ENCODE results near the gene HUS1. TPM values are rescaled to one million over a fixed set of nuclear protein-coding genes. Genes with fewer than 3 reads are reported as not detected.
A peak's percentile ranks its signal among the peaks of the same experiment; 100 is the strongest.
"Not testable (repeated sequence)": the region's sequence is repeated elsewhere in the genome, so short reads cannot be mapped to it uniquely, and the experiment has no call there.

Gene HUS1
- total RNA-seq, 8 experiments from 2014 or later: 11.1 to 27.4 (median 20.3) TPM

DNA sequence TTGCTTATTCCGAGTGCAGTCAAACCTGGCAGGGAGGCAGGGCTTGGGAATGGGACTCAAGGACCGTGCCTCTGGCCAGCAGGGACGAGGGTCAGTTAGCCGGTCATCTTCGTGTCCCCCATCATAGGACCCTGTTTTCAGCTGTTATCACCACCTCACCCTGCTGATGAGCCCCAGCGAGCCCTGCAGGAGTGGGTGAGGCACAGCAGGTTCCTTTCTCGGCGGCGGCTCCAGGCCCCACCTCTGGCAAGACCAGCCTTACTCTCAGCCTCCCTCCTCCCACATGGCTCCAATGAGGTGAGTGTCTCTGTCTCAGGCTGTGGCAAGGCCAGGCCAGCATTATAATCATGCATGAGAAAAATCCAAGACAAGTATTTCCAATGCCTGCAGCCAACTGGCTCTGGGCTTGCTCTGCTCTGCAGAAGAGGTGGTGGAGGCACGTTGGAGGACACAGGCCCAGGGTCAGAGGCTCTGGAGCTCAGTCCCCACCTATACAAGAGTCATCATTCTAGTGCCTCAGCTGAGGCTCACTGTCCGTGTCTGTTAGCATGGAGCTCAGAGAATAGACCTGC lies 46.9 kb downstream of the HUS1 start:
- in situ Hi-C loops (cut with MboI; ENCODE audit: low pct_unique_long_range_greater_than_20kb in 2 of 9, low sequenced_read_pairs in 9 of 9, unreplicated experiment in 9 of 9): loop anchor here in 2 of 9 experiments (25.0 kb wide), 2 partner anchors 180 to 1930 kb away; no protein-coding TSS in a partner anchor
- Histone ChIP-seq H3K4me1 (replicated peaks in 1 of 2) (peaks cover 13 to 23% of the 10 kb centered on the region in 2 donors), H3K27ac (no peak overlapping the region), H3K4me3 (no peak overlapping the region)
- WGBS, 10 experiments: 60 to 100% (median 100%) methylated on average over 1 to 5 of the region's 11 CpGs; no CpG with 5 or more reads in 3 of the 10 experiments
- no peak for ATAC-seq (replicated peaks in 6 of 8)

DNA sequence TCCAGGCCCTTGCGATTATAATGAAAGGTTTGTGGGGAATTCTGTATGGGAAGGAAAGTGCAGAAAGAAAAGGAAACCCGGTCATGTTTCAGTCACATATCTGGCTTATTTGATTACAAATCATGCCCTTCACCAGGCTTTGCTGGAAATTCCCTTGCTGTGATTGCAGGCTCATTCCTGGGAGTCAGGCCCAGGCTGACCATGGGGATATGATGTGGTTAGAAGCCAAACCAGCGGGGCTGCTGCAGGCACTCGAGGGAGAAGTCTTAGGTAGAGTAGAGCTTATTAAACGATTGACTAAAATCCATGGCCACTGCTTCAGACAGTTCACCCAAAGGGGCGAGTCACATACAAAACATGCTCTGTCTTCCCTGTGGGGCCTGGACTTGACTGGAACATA lies 47.4 kb downstream of the HUS1 start:
- in situ Hi-C loops (cut with MboI; ENCODE audit: low pct_unique_long_range_greater_than_20kb in 2 of 9, low sequenced_read_pairs in 9 of 9, unreplicated experiment in 9 of 9): loop anchor here in 2 of 9 experiments (25.0 kb wide), 2 partner anchors 180 to 1930 kb away; no protein-coding TSS in a partner anchor
- ATAC-seq (replicated peaks in 6 of 8): peak in 2 of 8 experiments; percentile 24 to 33

DNA sequence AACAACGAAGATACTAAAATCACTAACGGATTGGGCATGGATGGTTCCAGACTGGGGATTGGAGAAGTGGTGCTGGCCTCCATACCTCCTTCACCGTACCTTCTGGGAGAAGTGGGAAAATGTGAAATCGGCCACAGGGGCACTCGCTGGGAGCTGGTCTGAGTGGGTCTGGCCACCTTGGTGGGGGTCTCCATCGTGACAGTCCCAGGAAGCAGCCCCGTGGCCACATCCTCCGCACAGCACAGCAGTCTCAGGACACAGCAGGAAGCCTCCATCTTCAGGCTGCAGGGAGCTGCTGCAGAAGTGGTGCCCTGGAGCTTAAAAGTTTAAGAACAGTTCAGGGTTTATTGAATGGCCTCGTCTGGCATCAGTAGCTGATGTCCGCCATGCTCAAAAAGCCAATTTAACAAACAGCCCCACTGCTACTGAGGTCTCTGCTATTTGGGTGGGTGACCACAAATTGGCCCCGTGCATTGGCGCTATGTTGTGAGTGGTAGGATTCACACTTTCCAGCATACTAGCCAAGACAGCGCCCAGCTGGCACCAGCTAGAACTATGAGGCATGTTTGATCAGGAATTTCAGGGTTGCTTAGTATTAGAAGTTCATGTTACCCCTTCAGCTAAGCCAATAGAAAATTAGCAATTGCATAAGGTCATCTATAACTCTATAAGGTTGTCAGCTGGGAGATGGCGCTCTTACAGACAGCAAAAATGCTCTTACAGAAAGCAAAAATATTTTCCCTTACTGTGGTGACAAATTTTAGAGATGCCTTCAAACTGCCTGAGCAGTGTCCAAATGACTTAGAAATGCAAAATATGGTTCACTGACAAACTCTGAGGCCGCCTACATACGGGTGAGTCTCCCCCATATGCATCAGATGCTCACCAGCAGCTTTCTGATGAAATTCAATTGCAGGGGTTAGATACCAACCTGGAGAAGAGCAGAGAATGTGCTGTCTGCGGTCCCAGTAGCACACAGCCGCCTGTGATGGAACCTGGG lies 48.1 kb downstream of the HUS1 start:
- no peak overlapping the region for H3K4me3 ChIP-seq
- H3K4me1 ChIP-seq (replicated peaks in 1 of 2): peaks cover 11 to 14% of the 10 kb centered on the region in 2 donors
- WGBS, 10 experiments: 15 to 100% (median 94%) methylated on average over 2 to 12 of the region's 18 CpGs; no CpG with 5 or more reads in 1 of the 10 experiments
- H3K27ac ChIP-seq: no peak overlapping the region
- ATAC-seq (replicated peaks in 6 of 8): peak in 2 of 8 experiments; percentile 40 to 61
- in situ Hi-C loops (cut with MboI; ENCODE audit: low pct_unique_long_range_greater_than_20kb in 2 of 9, low sequenced_read_pairs in 9 of 9, unreplicated experiment in 9 of 9): loop anchor here in 2 of 9 experiments (25.0 kb wide), 2 partner anchors 181 to 1931 kb away; no protein-coding TSS in a partner anchor

More for the DNA sequence above, 47.4 kb downstream of the HUS1 start:
- Histone ChIP-seq H3K4me3 (no peak overlapping the region), H3K27ac (no peak overlapping the region), H3K4me1 (replicated peaks in 1 of 2) (peaks cover 13 to 19% of the 10 kb centered on the region in 2 donors)
- 59 to 100% (median 75%) methylated on average over 1 to 4 of the region's 6 CpGs; no CpG with 5 or more reads in 5 of the 10 experiments for WGBS, 10 experiments

DNA sequence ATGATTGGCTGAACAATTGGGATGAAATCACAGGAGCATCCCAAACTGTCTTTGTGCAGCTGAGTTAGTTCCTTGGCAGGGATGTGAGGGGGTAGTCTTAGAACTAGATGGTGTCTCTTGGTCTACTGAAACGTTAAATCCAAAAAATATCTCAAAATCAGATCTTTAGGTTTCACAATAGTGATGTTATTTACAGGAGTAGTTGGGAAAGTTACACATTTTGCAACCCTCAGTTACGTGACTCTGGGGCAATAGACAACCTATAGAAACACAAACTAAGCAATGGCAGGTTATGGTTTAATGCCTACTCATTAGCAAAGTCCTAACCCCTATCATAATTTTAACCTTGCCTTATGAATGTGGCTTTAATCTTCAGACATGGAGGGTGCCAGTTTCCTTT lies 55.1 kb downstream of the HUS1 start:
- Histone ChIP-seq H3K4me1 (replicated peaks in 1 of 2) (no peaks in the 10 kb centered on the region), H3K27ac (no peak overlapping the region), H3K4me3 (no peak overlapping the region)
- in situ Hi-C loops (cut with MboI; ENCODE audit: low pct_unique_long_range_greater_than_20kb in 2 of 9, low sequenced_read_pairs in 9 of 9, unreplicated experiment in 9 of 9): no loop called here
- WGBS, 10 experiments: 11 to 100% (median 63%) methylated on average over 1 to 2 of the region's 2 CpGs; no CpG with 5 or more reads in 3 of the 10 experiments
- ATAC-seq (replicated peaks in 6 of 8): no peak

DNA sequence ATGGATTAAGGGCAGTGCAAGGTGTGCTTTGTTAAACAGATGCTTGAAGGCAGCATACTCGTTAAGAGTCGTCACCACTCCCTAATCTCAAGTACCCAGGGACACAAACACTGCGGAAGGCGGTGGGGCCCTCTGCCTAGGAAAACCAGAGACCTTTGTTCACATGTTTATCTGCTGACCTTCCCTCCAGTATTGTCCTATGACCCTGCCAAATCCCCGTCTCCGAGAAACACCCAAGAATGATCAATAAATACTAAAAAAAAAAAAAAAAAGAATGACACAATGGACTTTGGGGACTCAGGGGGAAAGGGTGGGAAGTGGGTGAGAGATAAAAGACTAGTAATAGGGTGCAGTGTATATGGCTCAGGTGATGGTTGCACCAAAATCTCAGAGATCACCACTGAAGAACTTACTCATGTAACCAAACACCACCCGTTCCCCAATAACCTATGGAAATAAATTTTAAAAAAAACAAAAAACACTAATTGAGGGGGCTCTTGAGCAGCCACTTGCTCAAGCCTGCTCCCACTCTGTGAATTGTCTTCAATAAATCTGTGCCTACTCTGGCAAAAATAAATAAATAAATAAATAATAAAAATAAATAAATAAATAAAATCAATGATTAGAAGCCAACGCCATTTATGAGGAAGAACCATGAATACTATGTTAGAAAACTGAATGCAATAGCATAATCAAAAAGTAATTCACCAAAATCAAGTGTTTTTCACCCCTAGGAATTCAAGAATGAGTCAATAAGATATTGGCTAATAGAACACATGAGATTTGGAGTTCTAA lies 56.1 kb downstream of the HUS1 start:
- in situ Hi-C loops (cut with MboI; ENCODE audit: low pct_unique_long_range_greater_than_20kb in 2 of 9, low sequenced_read_pairs in 9 of 9, unreplicated experiment in 9 of 9): not testable (repeated sequence)

DNA sequence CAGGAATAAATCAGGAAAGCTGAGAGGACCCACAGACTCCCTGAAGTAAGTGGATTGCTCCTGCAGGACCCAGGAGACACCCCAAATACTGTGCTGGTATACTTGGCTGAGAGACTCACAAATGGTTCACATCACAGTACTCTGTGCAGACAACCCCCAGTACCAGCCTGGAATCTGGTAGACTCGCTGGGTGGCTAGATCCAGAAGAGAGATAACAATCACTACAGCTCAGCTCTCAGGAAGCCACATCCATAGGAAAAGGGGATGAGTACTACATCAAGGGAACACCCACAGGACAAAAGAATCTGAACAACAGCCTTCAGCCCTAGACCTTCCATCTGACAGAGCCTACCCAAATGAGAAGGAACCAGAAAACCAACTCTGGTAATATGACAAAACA lies 62.9 kb downstream of the HUS1 start:
- in situ Hi-C loops (cut with MboI; ENCODE audit: low pct_unique_long_range_greater_than_20kb in 2 of 9, low sequenced_read_pairs in 9 of 9, unreplicated experiment in 9 of 9); H3K27ac ChIP-seq; ATAC-seq (replicated peaks in 6 of 8); H3K4me3 ChIP-seq: not testable (repeated sequence)
- WGBS, 10 experiments: 40 to 100% (median 100%) methylated on average over 1 of the region's 1 CpG; no CpG with 5 or more reads in 6 of the 10 experiments
- H3K4me1 ChIP-seq (replicated peaks in 1 of 2): peaks cover 9 to 11% of the 10 kb centered on the region in 2 donors

More for the DNA sequence above, 56.1 kb downstream of the HUS1 start:
- not testable (repeated sequence) for H3K4me3 ChIP-seq; ATAC-seq (replicated peaks in 6 of 8); H3K27ac ChIP-seq; H3K4me1 ChIP-seq (replicated peaks in 1 of 2)
- WGBS, 10 experiments: 68 to 100% (median 95%) methylated on average over 1 to 4 of the region's 8 CpGs

DNA sequence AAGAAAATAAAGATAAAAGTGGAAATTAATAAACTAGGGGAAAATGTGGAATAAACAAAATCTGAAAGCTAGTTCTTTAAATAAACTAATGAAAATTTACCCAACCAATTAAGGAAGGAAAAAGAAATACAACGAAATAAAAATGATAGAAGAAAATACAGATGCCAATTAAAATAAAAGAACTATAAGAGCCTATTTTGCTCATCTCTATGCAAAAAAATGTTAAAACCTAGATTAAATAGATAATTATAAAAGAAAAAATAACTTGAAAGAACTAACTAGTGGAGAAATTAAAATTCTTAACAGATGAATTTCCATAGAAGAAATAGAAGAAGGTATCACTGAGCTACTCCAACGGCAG lies 63.8 kb downstream of the HUS1 start:
- Histone ChIP-seq H3K27ac (no peak overlapping the region), H3K4me3 (no peak overlapping the region), H3K4me1 (replicated peaks in 1 of 2) (peaks cover 9 to 11% of the 10 kb centered on the region in 2 donors)
- WGBS, 10 experiments: 15 to 100% (median 84%) methylated on average over 1 to 2 of the region's 2 CpGs
- no peak for ATAC-seq (replicated peaks in 6 of 8)
- in situ Hi-C loops (cut with MboI; ENCODE audit: low pct_unique_long_range_greater_than_20kb in 2 of 9, low sequenced_read_pairs in 9 of 9, unreplicated experiment in 9 of 9): no loop called here

DNA sequence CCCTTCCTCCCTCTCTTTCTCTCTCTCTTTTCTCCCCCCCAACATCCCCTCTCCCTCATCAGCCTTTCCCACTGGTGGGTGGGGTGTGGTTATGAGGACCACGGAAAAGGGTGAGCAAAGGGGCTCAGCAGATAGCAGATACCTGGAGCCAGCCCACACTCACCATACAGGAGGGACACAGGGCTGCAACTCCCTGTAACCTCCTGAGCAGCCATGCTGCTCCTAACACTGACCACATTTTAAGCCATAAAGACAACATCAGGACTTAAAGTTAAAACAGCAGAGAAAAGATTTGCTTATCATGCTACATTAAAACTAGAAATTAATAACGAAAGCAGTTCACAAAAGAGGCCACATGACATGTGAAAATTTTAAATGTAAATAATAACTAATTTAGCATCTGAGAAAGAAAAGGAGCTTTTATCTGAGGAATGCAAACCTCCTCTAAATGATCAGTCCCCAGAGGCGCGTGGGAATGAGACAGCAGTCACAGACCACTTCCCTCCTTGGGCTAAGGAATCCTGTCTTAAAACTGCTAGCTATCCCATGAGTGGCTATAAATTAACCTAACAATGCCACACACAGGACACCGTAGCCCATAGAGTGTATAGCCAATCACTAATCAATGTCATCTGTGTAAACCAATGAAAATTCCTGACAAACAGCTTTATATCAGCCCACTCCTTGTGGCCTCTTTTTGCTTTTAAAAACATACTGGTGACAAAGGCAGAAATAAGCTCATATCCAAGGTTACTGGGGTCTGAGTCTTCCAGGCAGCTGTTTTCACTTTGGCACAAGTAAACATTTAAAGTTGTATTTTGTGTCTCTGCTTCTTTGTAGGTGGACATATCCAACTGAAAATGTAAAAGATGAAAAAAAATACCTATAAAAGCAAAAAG lies 64.4 kb downstream of the HUS1 start:
- Histone ChIP-seq H3K4me3 (no peak overlapping the region), H3K27ac (no peak overlapping the region), H3K4me1 (replicated peaks in 1 of 2) (peaks cover 9 to 11% of the 10 kb centered on the region in 2 donors)
- in situ Hi-C loops (cut with MboI; ENCODE audit: low pct_unique_long_range_greater_than_20kb in 2 of 9, low sequenced_read_pairs in 9 of 9, unreplicated experiment in 9 of 9): no loop called here
- WGBS, 10 experiments: 0 to 75% (median 29%) methylated on average over 1 to 5 of the region's 5 CpGs; no CpG with 5 or more reads in 1 of the 10 experiments
- ATAC-seq (replicated peaks in 6 of 8): peak in 5 of 8 experiments; percentile 70 to 99 (median 94)

Other genes with a start within 250 kb of the HUS1 start
- gene PKD1L1, start 31.1 kb downstream of the HUS1 start, total RNA-seq: 1 to 10 TPM in 1 of 8 experiments, under 1 TPM in 6, not detected in 1; 0.09 to 1.6 (median 0.32) TPM
- gene SUN3, start 49.5 kb upstream of the HUS1 start, total RNA-seq: 1 to 10 TPM in 1 of 8 experiments, not detected in 7; 1.6 TPM
- 1 to 10 TPM in 1 of 8 experiments, under 1 TPM in 3, not detected in 4; 0.22 to 9.1 (median 0.42) TPM for gene C7orf57, start 55.9 kb upstream of the HUS1 start, total RNA-seq
- 10 to 100 TPM in 7 of 8 experiments, 1 to 10 TPM in 1; 3.1 to 93.0 (median 26.4) TPM for gene UPP1, start 109.7 kb upstream of the HUS1 start, total RNA-seq
- 10 to 100 TPM in 2 of 8 experiments, 1 to 10 TPM in 2, under 1 TPM in 4; 0.16 to 89.0 (median 1.0) TPM for gene ABCA13, start 191.8 kb upstream of the HUS1 start, total RNA-seq